OCI-LY3 (cell line): ENCODE measurements around the gene KCNJ12.

ENCODE experiments used
- EZH2phosphoT487 ChIP-seq: fragments of 200-600 bp; shearing (Covaris generic); IDR thresholded peaks from 2 replicates; pipeline ENCODE4 v1.6.1; 2018; ENCODE audit warnings: antibody characterized with exemption, mixed run types, low read depth
- TF ChIP-seq, protein P1 (sequence below): fragments of 200-600, 300-600 bp; sonication (generic); IDR thresholded peaks from 2 replicates; pipeline ENCODE4 v1.5.1; 2014; ENCODE audit warnings: antibody characterized with exemption, low read length, low read depth

DNA sequence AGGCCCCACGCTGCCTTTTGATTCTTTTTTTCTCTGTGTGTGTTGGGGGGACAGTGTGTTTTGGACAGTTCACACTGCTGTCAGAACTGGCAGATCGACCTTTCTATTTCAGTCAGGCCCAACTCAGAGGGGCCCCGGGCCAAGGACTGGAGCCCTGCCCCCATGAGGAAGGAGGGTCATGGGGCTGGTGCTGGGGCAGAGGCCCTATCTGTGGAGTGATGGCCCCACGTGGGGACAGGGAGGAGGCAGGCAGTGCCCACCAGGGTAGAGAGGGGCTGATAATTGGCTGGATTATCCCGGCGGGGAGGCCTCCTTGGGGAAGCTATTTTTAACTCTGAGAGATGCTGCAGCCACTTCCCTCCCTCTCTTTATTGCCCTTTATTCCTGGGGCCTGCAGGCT lies 5.7 kb upstream of the KCNJ12 start:
- TF ChIP-seq, protein P1, sequence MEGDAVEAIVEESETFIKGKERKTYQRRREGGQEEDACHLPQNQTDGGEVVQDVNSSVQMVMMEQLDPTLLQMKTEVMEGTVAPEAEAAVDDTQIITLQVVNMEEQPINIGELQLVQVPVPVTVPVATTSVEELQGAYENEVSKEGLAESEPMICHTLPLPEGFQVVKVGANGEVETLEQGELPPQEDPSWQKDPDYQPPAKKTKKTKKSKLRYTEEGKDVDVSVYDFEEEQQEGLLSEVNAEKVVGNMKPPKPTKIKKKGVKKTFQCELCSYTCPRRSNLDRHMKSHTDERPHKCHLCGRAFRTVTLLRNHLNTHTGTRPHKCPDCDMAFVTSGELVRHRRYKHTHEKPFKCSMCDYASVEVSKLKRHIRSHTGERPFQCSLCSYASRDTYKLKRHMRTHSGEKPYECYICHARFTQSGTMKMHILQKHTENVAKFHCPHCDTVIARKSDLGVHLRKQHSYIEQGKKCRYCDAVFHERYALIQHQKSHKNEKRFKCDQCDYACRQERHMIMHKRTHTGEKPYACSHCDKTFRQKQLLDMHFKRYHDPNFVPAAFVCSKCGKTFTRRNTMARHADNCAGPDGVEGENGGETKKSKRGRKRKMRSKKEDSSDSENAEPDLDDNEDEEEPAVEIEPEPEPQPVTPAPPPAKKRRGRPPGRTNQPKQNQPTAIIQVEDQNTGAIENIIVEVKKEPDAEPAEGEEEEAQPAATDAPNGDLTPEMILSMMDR, result no peak
- no peak for TF ChIP-seq EZH2phosphoT487
